Activated CD4-positive, alpha-beta T cell treated with anti-CD3 and anti-CD28 coated beads, Interleukin-2, Interleukin-6, amounts not matched to agents 100 ng/mL and 50 ng/mL, durations not matched to agents 16 hours and 8 hours (primary cell): ENCODE measurements around the gene ITPR2.

ENCODE experiments used
- DNase-seq: peaks from one replicate; pipeline ENCODE4 v3.0.0-alpha.2; 2020

Gene ITPR2

DNA sequence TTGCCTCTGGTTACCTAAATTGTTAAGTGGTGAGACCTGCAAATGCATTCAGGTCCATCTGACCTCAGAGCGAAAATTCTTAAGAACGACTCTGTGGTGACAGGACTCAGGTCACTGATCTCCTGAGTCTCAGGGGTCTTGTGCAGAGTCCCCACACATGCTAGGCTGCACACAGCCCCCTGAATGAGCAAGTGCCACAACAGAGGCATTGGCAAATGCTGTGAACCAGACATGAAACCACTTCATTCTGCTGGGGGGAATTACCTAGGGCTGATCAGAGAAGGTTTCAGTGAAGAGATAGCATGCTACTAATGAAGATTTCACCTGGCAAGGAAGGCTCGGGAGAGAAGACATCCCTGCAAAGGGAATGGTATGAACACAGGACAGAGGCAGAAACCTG is 281.6 kb downstream of the ITPR2 start:
- no peak for DNase-seq

DNA sequence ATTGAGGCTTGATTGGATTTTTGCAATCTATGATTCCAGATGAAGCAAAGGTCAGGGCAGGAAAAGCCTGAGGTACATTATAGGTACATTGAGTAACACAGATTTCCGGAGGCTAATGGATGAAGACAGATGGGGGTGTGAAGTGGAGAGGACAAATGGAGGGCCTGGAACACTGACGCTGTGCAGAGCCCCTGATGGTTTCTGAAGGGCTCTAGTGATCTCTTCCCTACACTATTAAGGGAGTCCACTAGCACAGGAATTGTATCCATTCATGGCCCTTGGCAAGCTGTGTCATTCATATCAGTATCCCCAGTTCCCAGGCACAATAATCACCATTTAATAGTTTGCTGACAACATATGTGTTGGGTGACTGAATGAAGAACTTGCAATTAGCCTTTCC is 284.8 kb downstream of the ITPR2 start:
- no peak for DNase-seq

DNA sequence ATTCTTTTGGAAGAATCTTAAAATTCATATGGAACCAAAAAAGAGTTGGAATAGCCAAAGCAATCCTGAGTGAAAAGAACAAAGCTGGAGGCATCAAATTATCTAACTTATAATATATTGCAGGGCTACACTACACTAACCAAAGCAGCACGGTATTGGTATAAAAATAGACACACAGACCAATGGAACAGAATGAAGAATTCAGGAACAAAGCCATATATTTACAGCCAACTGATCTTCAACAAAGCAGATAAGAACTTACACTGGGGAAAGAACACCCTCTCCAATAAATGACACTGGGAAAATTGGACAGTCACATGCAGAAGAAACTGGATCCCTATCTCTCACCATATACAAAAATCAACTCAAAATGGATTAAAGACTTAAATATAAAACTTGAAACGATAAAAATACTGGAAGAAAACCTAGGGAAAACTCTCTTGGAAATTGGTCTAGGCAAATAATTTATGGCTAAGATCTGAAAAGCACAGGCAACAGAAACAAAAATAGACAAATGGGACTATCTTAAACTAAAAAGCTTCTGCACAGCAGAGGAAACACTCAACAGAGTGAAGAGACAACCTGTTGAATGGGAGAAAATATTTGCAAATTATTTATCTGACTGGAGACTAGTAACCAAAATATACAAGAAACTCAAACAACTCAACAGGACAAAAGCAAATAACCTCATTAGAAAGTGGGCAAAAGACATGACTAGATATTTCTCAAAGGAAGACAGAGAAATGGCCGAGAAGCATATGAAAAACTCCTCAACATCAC is 286.3 kb downstream of the ITPR2 start:
- no peak for DNase-seq

DNA sequence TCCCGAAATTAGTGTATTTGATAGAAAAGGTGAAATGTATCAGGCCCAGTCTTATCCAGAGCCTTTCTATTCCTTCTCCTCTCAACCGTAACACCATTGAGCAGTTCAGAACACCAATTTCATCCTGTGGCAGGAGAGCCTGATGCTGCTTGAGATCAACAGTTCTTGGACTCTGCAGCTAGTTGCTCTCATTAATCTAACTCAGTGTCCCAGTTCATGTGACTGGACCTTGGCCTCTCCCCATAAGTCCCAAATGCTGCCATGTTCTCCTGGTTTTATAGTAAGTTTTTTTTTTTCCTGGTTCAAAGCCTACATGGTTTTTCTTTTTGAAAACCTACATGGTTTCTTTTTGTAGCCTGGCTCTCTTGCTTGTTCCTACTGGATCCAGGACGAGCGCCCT is 293.9 kb downstream of the ITPR2 start:
- no peak for DNase-seq

DNA sequence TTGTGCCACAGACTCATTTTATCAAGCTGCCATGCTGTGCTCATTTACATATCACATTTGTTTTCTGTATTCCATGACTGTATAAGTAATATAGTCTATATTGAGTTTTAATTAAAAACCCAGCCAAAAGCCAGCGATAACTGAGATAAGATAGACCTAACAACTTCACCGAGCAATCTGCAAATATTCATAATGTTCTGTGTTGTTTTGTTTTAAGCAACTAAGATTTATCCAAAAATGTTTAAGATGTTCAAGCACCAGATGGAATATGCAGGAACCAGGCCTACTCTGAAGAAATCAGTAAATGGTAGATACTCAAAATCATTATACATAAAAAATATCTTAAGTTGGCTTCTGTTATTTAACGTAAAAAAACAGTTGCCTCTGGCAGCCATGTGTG is 295.3 kb downstream of the ITPR2 start:
- no peak for DNase-seq

DNA sequence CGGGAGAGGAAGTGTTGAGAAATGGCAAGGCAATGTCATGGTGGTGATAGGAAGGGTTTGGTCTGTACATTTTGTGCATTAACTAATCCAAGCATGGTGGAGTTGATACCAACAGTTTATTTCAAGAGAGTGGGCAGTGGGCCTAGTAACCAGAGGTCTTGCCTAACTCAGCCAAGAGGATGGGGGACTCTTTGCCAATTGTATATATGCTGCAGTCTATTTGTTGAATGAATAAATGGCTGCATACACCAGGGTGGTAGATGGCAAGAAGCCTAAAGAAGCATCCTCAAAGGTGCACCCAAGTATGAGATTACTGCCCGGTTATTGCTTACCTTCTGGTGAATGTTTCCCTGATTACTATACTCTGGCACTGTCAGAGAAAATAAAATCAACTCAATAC is 295.9 kb downstream of the ITPR2 start:
- DNase-seq = no peak

DNA sequence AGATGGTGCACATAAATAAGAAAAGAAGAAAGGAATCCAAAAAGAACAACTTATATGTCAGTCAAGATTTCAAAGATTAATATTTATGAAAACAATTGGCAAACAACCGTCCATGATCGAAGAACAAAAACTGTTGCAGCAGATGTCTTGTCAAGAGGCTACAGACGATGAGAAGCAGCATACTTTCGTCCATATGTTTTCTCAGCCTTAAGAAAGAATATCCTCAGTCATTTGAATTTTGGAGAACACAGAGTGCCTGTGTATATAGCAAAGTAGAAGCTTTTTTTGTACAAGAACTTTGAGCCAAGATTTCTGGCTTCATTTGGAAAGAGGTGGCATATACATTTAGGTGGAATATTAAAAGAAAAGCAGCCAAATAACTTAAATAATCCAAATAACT is 297.2 kb downstream of the ITPR2 start:
- no peak for DNase-seq

DNA sequence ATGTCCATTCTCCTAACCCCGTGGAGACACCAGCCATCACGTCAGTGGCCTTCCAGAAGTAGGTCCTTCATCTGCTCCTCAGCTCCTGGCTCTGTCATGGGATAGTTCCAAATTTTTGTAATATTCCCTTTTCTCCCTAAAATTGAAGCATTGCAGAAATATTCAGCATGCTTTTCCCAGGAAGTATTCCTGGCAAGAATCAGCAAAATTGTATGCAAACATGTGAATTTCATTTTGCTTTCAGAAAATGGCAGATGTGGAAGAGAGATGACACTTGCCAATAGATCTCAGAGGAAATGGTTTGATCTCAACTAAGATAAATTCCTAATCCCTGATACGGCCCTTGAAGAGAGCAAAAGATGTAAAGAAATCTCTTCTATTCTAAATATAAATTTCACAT is 298.9 kb downstream of the ITPR2 start:
- no peak for DNase-seq

DNA sequence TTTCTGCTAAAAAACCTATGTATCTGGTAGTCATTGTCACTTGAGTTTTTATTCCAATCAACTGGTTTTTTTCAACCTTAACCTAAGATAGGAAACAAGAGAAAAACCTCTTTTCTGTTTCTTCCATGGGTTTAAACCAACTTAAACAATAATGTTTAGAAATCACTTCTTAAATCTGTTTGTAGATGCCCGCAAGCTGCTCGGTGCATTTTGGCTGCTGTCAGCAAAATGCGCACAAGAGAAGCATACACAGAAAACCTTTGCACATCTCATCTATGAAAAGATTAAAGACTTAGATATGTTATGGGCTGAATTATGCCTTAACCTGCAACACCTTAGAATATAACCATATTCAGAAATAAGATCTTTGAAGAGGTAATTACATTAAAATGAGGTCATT is 299.8 kb downstream of the ITPR2 start:
- DNase-seq = no peak

DNA sequence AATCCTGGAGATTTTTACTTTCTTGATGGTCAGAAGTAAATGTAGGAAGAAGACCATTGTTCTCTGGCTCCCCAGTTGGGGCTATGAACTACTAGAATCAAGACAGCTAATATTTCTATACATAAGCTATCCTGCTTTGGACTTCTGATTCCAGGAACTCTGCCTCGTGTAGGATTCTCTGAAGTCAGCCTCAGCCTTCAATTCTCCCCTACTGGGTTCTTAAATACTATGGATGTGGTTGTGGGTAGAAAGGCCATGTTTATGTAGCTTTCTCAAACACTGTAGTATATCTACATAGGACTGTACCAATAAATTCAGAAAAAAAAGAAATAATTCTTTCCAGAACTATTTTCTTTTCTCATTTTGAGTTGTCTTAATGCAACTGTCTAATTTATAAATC is 302.5 kb downstream of the ITPR2 start:
- no peak for DNase-seq

DNA sequence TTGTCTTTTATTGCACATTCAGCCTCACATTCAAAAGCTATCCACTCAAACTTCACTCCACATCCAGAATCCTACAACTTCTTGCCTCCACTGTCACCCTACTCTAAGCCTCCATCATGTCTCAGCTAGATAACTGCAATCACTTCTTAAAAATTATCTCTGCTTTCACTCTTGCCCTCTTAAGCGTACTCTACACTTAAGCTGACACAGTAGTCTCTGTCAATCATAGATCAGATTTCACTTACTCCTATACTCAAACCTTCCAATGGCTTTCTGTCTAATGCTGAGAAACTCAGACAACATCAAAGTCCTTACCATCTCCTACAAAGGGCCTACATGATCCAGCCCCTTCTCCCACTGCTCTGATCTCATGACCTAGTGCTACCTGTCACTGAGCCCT is 304.1 kb downstream of the ITPR2 start:
- no peak for DNase-seq

DNA sequence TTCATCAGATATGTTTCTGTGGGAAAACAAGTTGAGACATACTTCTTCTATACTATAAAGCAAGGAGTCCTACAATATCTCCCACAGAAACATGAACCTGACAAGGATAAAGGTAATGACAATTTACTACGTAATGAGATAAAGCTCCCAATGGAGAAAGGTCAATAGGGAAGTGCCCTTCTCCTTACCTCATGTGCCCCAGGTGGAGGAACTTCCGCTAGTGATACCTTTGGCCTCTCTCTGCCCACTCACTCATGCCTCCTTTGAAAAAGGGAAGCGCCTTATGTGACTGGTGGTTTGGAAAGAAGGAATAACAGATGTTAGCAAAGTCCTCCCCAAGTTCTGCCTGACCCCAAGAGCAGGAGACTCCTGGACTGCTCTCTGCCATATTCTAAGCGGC is 305.3 kb downstream of the ITPR2 start:
- DNase-seq = no peak

DNA sequence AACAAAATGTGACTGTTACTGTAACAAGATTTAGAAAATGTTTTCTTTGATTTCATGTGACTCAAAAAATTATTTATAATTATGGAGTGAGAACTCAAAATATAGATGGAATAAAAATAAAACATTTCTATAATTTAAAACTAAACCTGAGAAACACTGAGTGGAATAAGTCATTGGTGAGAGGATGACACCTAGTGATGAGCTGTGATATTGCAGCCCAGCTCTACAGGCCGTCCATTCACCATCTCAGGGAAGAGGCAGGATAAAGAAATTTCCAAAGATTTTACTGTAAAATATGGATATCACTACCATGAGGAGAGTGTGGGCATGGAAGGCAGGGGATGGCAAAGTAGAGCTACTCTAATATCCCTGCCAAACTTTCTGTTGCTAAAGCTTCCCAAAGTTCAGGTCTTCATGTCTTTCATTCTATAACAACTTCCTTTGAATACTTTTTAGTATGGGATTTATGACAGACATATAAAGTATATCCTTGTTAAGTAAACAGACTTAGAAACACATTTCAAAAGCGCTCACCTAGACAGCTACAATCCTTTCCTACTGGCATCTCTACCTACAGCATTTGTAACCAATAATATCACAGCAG is 308.0 kb downstream of the ITPR2 start:
- peak; percentile 26 for DNase-seq

DNA sequence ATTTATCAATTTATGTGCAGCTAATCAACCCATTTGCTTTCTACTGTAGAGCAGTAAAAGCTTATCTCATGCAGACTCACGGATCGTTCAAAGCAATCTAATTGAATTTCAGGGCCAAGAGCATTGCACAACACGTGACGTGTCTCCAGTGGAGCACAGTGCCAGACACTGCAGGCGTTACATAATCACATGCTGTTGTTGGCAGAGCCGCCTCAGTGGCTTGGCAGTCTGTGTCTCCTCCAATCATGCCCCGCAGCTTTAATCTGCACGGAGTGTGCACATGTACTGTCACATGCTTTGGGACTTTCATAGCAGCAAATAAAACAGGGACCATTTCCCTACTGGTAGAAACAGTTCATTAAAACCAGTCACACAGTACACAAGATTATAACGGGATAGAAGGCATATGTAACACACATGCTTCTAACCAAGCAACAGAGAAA is 309.3 kb downstream of the ITPR2 start:
- DNase-seq = no peak

DNA sequence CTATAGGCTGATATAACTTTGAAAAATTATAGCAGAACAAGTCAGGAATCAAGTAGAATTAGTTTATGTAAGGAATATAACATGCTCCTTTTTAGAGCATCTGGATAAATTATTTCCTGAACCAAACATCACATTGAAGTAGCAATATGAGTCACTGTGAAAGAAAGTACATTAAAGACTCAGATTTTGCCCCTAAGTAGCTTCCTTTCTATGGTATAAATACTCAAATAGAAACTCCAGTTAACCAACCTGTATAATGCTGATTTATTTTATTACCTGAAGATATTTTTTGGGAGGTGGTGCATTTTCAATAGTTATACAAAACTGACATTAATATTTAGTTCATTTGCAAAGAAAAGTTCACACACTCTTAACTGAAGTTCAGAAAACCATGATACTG is 312.1 kb downstream of the ITPR2 start:
- DNase-seq = peak; percentile 44

DNA sequence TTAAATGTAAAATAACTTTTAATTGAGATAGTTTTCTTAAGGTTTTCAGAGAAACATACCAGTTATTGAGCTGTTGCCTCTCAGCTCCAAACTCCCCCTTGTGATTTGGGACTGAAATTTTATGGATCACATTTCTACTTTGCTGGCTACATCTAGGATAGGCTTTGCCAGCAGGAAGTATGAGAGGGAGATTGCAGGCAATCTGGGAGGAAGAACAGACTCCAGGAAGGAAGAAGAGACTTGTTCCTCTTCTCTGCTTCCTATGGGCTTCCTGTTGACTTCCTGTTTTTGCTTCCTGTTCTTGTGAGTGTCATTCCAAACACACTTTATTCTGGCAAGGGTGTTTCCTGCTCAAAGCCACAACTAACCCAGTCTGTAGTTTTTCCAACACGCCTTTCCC is 312.9 kb downstream of the ITPR2 start:
- DNase-seq = no peak

DNA sequence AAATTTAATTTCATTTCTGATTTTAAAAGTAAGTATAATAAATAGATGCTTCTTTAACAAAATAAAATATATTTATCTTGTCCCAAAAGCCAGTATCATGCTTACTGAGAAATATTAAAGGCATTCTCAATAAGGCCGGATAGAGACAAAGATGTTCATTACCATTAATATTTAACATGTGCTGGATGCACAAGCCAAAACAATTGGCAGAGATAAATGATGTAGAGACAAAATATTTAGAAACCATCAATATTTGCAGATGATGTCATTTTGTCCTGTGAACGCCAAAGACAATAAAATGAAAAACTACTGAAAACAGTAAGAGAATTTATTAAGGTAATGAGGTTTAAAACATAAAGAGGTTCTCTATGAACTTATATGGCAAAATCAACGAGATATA is 313.5 kb downstream of the ITPR2 start:
- DNase-seq = no peak

DNA sequence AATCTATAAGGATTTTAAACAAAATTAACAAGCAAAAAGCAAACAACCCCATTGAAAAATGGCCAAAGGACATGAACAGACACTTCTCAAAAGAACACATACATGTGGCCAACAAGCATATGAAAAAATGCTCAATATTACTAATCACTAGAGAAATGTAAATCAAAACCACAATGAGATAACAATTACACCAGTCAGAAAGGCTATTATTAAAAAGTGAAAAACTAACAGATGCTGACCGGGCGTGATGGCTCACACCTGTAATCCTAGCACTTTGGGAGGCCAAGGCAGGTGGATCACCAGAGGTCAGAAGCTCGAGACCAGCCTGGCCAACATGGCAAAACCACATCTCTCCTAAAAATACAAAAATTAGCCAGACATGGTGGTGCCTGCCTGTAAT is 315.7 kb downstream of the ITPR2 start:
- peak; percentile 4 for DNase-seq

DNA sequence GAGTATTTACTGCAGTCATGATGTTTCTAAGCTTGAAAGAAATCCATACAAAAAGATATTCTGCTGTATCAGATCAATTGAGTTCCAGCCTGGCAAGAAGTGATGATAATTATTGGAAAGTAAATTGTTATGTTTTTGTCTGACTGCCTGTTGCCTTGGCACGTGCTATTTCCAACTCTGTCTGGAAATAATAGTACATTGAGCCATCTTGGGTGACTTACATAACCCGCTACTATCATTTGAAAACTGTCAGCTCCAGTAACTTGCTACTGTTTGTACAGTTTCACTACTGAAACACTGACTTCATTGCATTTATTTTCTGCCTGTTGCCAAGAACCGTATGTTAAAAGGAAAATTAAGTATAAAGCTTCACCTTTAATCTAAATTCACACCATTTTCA is 318.6 kb downstream of the ITPR2 start:
- DNase-seq = no peak

DNA sequence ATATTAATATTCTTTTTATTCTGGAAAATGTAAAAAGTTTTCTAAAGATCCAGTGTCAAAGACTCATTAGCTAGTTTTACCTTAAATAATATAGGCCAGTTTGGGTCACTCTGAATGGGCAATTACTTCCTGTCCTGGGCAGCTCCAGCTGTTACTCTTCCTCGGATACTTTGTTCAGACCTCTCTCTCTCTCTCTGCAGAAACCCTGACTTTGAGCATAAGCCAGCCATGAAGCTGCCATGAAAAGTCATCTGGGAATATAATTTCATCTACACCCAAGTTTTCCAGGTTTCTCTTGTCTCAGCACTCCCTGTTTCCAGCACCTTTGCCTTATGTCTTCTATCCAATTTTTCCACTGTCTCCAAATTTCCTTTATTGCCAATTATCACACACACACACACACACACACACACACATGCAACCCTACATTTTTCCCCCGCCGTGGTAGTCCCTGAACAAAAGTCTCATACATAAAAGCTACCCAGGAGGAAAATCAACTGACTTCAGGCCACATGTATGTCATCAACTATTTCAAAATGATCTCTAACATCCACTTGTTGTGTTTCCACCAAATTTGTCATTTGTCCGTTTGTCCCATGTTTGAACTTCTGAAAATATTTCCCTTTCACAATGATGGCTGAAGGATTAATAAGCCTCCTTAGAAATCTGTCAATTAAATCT is 319.5 kb downstream of the ITPR2 start:
- DNase-seq = no peak

DNA sequence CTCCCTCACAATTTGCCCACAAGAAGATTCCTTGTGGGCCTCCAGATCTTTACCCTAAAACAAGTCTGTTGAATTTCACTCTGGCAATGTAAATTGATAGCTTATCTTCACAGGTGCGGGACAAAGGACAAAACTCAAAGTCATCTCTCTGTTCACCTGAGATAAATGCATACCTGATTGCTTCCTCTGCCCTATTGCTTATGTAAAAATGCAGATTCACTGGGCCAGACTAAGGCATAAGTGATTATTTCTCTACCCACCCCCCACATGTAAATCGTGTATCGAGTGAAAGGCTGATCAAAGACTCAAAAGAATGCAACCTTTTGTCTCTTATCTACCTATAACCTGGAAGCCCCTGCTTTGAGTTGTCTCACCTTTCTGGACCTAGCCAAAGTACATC is 320.8 kb downstream of the ITPR2 start:
- DNase-seq = no peak

DNA sequence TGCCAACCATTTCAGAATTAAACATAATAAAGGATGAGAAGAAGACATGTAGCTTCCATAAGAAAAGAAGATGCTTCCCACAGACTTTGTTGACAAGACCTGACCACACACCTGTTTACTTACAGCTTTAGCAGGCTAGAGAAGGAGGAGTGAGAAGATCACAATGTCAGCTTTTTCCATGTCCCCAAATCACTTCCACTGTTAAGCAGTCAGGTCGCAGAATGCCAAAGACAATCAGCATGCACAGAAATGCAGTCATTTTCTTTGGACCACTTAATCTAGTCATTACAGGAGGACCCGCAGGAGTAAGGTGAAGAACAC is 322.7 kb downstream of the ITPR2 start:
- no peak for DNase-seq

DNA sequence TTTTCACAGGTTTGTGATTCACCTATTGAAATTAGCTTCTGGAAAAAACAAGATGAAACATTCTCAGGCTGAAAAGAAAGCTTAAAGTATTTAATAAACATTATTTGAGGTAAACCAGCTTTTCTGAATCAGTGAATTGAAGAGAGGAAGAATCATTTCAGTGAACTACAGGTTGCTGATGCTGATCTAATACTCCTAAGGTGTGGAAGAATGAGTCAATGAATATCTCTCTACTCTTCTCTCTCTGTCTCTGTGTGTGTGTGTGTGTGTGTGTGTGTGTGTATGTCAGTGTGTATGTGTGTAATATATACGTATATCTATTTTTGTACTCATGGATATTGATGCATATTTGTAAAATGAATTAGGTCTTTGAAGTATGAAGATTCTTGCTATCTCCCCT is 325.4 kb downstream of the ITPR2 start:
- DNase-seq = no peak

DNA sequence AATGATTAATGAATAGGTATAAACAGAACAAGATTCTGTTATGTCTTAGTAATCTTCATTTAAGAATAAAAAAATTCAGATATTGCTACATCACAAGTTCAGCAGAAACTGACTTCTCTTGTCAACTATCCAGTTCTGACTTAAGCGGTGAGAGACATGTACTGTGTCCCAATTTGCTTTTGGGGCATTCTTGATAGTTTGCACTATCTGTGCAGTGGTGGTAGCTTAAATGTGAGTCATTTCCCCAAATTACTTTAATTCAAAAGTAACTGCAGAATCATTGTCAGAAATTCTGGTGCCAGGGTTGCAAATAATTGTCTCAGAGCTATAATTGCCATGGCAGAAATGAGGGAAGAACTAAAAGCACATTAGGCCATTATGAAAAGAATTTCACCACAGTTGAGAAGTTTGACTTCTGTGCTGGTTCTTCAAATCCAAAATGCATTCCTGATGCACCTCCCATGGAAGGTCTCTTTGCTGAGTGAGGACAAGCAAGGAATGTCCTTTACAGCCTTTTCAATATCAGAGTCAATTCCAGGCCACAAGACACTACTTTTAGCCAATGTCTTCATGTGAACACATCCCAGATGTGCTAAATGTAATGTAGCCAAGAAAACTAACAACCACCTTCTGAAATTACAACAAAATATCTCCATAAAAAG is 332.9 kb downstream of the ITPR2 start:
- no peak for DNase-seq
